Germinal center (tissue), 1 donor: ENCODE results near the gene FAM180B.
"Not testable (repeated sequence)": the region's sequence is repeated elsewhere in the genome, so short reads cannot be mapped to it uniquely, and the experiment has no call there.

ENCODE experiments used
- DNase-seq: peaks from one replicate; pipeline ENCODE4 v3.0.0; 2012; ENCODE audit warnings: mixed read lengths, low spot score

FAM180B gene

DNA sequence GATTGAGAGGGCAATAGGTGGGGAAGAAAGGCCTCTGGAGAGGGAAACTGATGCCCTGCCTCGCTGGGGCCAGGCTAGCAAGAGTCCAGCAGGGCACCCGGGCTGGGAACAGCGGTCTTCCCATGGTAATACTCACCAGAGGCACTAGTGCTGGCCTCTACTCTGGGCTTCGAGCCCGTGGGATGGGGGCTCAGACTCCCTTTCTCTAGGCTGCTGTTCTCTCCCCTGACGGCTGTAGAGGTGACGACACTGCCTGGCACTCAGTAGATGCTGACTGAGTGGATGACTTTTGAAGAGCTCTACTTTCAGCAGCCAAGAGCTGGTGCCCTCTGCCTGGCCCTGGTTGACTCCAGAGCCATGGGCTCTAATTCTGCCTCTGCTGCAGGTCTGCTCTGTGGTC is 8.6 kb downstream of the FAM180B start:
- no peak for DNase-seq

- DNase-seq: no peak
Measured at GRCh38 chr11:47595967-47596366, 9.5 kb downstream of the FAM180B start.

GRCh38 chr11:47599902-47600301 is 13.4 kb downstream of the FAM180B start:
- no peak for DNase-seq

- DNase-seq: no peak
Measured at GRCh38 chr11:47603295-47603694, 16.8 kb downstream of the FAM180B start.

DNA sequence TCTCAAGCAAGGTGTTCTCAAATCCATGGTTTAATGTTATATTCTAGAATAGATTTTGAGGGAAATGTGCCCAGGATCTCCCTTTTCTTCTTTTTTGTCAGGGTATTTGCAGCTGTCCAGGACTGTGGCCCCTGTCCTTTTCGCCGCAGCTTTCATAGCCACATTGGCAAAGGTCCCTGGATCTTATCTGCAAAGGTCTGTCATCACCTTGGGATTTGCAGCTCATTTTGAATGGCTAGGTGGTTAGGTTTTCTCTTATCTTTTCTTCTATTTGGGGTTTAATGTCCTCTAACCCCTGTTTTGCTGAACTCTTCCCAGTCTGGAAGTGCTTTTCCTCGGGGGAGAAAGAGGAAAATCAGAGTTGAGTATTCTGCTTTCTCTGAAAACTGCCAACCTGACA is 19.4 kb downstream of the FAM180B start:
- no peak for DNase-seq

DNA sequence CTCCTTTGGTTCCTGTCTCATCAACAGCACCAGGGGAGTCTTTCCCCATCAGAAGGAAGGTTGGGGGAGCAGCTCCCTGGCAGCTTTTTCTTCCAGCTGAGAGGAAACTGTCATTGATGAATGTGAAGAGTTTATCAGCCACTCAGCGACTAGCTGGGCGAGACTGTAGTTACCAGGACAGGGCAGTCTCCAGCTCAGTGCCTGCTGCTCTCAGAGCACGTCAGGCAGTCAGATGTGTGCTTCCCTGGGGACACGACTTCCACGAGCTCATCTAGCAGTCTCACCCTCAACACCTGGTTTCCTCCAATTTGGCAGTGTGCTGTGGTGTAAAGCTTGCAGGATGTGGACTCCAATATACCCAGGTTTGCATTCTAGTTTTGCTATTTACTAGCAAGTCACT is 20.3 kb downstream of the FAM180B start:
- DNase-seq: no peak

- DNase-seq: no peak
Measured at GRCh38 chr11:47607380-47607779, 20.9 kb downstream of the FAM180B start.

DNA sequence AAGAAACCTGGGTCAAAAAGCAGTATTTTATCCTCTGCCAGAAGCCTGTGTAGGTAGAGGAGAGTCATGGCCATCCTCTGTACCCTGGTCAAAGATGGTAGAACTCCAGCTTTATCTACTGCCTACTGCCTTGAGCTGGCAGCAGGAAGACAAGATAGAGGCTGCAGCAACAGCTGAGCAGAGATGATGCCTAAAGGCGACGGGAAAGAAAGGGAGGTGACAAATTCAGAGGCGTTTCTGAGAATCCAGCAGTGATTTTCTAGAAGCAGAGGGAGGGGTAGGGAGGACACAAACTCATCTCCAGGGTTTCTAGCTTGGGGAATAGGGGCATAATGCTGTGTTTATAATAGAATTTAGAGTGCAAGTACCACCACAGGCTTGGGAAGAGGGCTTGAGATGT is 23.2 kb downstream of the FAM180B start:
- DNase-seq: no peak

GRCh38 chr11:47611348-47611794 is 24.9 kb downstream of the FAM180B start:
- DNase-seq: peak; percentile 52

- DNase-seq: no peak
Measured at GRCh38 chr11:47615249-47615648, 28.8 kb downstream of the FAM180B start.

DNA sequence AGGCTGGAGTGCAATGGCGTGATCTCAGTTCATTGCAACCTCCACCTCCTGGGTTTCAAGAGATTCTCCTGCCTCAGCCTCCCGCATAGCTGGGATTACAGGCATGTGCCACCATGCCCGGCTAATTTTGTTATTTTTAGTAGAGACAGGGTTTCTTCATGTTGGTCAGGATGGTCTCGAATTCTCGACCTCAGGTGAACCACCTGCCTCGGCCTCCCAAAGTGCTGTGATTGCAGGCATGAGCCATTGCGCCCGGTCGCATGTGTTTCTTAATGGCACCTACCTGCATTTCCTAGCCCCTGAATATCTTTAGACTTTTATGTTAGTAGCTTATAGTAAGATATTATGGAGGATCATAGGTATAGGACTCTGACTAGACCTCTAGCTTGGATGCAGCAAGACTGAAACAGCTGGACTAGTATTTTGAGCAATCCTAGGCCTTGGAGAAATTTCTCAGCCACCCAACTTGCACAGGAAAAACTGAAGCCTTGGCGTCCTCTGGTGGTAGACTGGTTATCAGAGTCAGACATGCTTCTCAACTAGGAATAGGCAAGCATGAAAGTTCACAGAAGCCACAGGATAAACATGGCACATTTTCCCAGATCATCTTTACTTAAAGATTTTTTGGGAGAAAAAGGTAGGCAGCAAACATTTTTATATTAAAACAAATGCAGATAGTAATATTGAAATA is 30.4 kb downstream of the FAM180B start:
- no peak for DNase-seq

DNA sequence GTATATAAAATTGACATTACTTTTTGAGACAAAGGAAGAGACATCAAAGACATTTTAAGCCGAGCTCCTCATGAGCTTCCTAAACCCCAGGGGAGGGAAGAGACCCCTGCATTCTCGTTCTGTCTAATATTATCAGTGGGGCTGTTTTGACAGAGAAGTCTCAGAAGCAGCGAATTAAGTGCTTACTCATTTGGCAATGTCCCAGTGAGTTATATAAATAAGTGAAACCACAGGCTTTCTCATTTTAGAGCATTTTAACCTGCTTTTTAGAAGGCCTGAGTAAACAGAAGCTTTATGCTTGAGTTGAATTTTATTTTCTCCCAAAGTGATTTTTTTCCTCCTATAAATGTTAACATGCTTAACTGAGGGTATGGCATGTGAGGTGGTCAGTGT is 30.9 kb downstream of the FAM180B start:
- no peak for DNase-seq

- DNase-seq: no peak
Measured at GRCh38 chr11:47620836-47621378, 34.4 kb downstream of the FAM180B start.

- DNase-seq: no peak
Measured at GRCh38 chr11:47626234-47626633, 39.8 kb downstream of the FAM180B start.

- no peak for DNase-seq
Measured at GRCh38 chr11:47628026-47628425, 41.5 kb downstream of the FAM180B start.

- DNase-seq: no peak
Measured at GRCh38 chr11:47631473-47631872, 45.0 kb downstream of the FAM180B start.

GRCh38 chr11:47636331-47636730 is 49.9 kb downstream of the FAM180B start:
- not testable (repeated sequence) for DNase-seq
